ENCODE data around the gene GNAT2. TPM values are rescaled to one million over a fixed set of nuclear protein-coding genes. Genes with fewer than 3 reads are reported as not detected.

GNAT2 gene
- total RNA-seq, 2 experiments from 2014 or later: not detected

- ATAC-seq (ENCODE audit: poor library complexity): no peak
- intact Hi-C loops (cut with DNase I, micrococcal nuclease): no loop called here
- peaks cover 33% of the 10 kb centered on the region for H3K4me1 Mint-ChIP-seq (ENCODE audit: low read depth)
- Histone ChIP-seq H3K27me3 (ENCODE audit: control insufficient read depth in 1 of 2, insufficient read depth in 2 of 2, low read length in 2 of 2) (no peaks in the 10 kb centered on the region), H3K27ac (ENCODE audit: low read depth in 1 of 2, low read length in 2 of 2) (no peak overlapping the region), H3K36me3 (ENCODE audit: insufficient read depth, low read length) (no peaks in the 10 kb centered on the region), H3K9me3 (ENCODE audit: control insufficient read depth in 1 of 2, insufficient read depth in 1 of 2, low read length in 2 of 2) (no peaks in the 10 kb centered on the region), H3K4me1 (ENCODE audit: insufficient read depth, low read length) (peaks cover 24% of the 10 kb centered on the region), H3K4me3 (ENCODE audit: low read length) (no peak overlapping the region)
- DNase-seq: peak in 1 of 14 experiments; percentile 14
- TF ChIP-seq CTCF (IDR thresholded peaks at IDR 0.05): no peak
- H3K36me3 Mint-ChIP-seq (ENCODE audit: low read depth): no peaks in the 10 kb centered on the region
- CTCF ChIA-PET: interaction anchor here (1.0 to 3.8 kb wide), 16 partner anchors 12 to 381 kb away, joined by 3 to 43 read pairs (median 6); partner anchors contain the start of genes AHCYL1, AMPD2, CYB561D1 and GNAT2
- no peaks in the 10 kb centered on the region for H3K27me3 Mint-ChIP-seq
- no peak overlapping the region for H3K4me3 Mint-ChIP-seq
- no peak overlapping the region for H3K27ac Mint-ChIP-seq
- H3K9me3 Mint-ChIP-seq: no peaks in the 10 kb centered on the region
- POLR2A ChIA-PET: interaction anchor here (0.7 to 2.8 kb wide), 10 partner anchors 9 to 395 kb away, joined by 3 to 28 read pairs (median 5); partner anchors contain the start of genes AHCYL1, GNAI3, GSTM1 and STRIP1
Observed at GRCh38 chr1:109639063-109639840, 19.8 kb upstream of the GNAT2 start.

- Histone ChIP-seq H3K4me3 (ENCODE audit: low read length) (no peak overlapping the region), H3K27me3 (ENCODE audit: control insufficient read depth in 1 of 2, insufficient read depth in 2 of 2, low read length in 2 of 2) (no peaks in the 10 kb centered on the region), H3K4me1 (ENCODE audit: insufficient read depth, low read length) (peaks cover 17% of the 10 kb centered on the region), H3K27ac (ENCODE audit: low read depth in 1 of 2, low read length in 2 of 2) (no peak overlapping the region), H3K9me3 (ENCODE audit: control insufficient read depth in 1 of 2, insufficient read depth in 1 of 2, low read length in 2 of 2) (no peaks in the 10 kb centered on the region), H3K36me3 (ENCODE audit: insufficient read depth, low read length) (no peaks in the 10 kb centered on the region)
- ATAC-seq (ENCODE audit: poor library complexity) (no peak), DNase-seq (peak in 1 of 14 experiments; percentile 2)
- POLR2A ChIA-PET: interaction anchor here (1.1 to 1.9 kb wide), 4 partner anchors 50 to 95 kb away, joined by 3 to 6 read pairs (median 4); partner anchors contain the start of genes GNAI3 and GSTM1
- H3K9me3 Mint-ChIP-seq: no peaks in the 10 kb centered on the region
- H3K4me1 Mint-ChIP-seq (ENCODE audit: low read depth): peaks cover 19% of the 10 kb centered on the region
- no peak overlapping the region for H3K27ac Mint-ChIP-seq
- intact Hi-C loops (cut with DNase I, micrococcal nuclease): no loop called here
- CTCF ChIA-PET: interaction anchor here (1.2 kb wide), 1 partner anchor 91 kb away, joined by 3 read pairs; no protein-coding TSS in a partner anchor
- peaks cover 4% of the 10 kb centered on the region for H3K36me3 Mint-ChIP-seq (ENCODE audit: low read depth)
- no peak overlapping the region for H3K4me3 Mint-ChIP-seq
- H3K27me3 Mint-ChIP-seq: no peaks in the 10 kb centered on the region
- TF ChIP-seq CTCF (IDR thresholded peaks at IDR 0.05): no peak
Observed at GRCh38 chr1:109637446-109637845, 18.0 kb upstream of the GNAT2 start.

- Histone ChIP-seq H3K4me3 (ENCODE audit: low read length) (no peak overlapping the region), H3K9me3 (ENCODE audit: control insufficient read depth in 1 of 2, insufficient read depth in 1 of 2, low read length in 2 of 2) (no peaks in the 10 kb centered on the region), H3K4me1 (ENCODE audit: insufficient read depth, low read length) (peaks cover 17% of the 10 kb centered on the region), H3K27me3 (ENCODE audit: control insufficient read depth in 1 of 2, insufficient read depth in 2 of 2, low read length in 2 of 2) (no peaks in the 10 kb centered on the region), H3K36me3 (ENCODE audit: insufficient read depth, low read length) (peaks cover 7% of the 10 kb centered on the region), H3K27ac (ENCODE audit: low read depth in 1 of 2, low read length in 2 of 2) (no peak overlapping the region)
- H3K27ac Mint-ChIP-seq: no peak overlapping the region
- no peaks in the 10 kb centered on the region for H3K9me3 Mint-ChIP-seq
- DNase-seq (peak in 1 of 14 experiments; percentile 9), ATAC-seq (ENCODE audit: poor library complexity) (no peak)
- no peaks in the 10 kb centered on the region for H3K27me3 Mint-ChIP-seq
- POLR2A ChIA-PET: interaction anchor here (0.8 to 1.9 kb wide), 3 partner anchors 51 to 348 kb away, joined by 3 to 6 read pairs (median 4); partner anchors contain the start of genes AHCYL1, GNAI3 and GSTM1
- intact Hi-C loops (cut with DNase I, micrococcal nuclease): no loop called here
- peaks cover 19% of the 10 kb centered on the region for H3K4me1 Mint-ChIP-seq (ENCODE audit: low read depth)
- peaks cover 11% of the 10 kb centered on the region for H3K36me3 Mint-ChIP-seq (ENCODE audit: low read depth)
- CTCF ChIA-PET: interaction anchor here (1.2 to 1.6 kb wide), 2 partner anchors 90 kb away, joined by 3 to 4 read pairs; no protein-coding TSS in a partner anchor
- no peak overlapping the region for H3K4me3 Mint-ChIP-seq
- TF ChIP-seq CTCF (IDR thresholded peaks at IDR 0.05): no peak
Observed at GRCh38 chr1:109636201-109636952, 17.0 kb upstream of the GNAT2 start.
